IMR-90 (cell line): ENCODE results near the gene CAMSAP3. TPM values are rescaled to one million over a fixed set of nuclear protein-coding genes. Genes with fewer than 3 reads are reported as not detected.

Source experiments
- ATAC-seq: fragments of 200-7000 bp; cut with Tn5 transposase; 2 replicates; pipeline ENCODE4 v1.9.1; 2020; ENCODE audit warnings: low read depth, mild to moderate bottlenecking, moderate library complexity
- BruUV-seq: library from RNA; stranded (reverse); fragments of 400-500 nt; replicated peaks from 2 replicates; lab custom pipeline; 2021; lab: Mats Ljungman, UMichigan
- CTCF ChIA-PET: fragments of 300-600 bp; formaldehyde crosslinking; extraction: SDS; loops from one replicate; lab custom pipeline; 2021; ENCODE audit warnings: antibody characterized with exemption; lab: Yijun Ruan, JAX
- POLR2A ChIA-PET: fragments of 300-600 bp; sonication (Branson Sonifier 250); formaldehyde crosslinking; loops from one replicate; lab custom pipeline; 2022; ENCODE audit warnings: antibody characterized with exemption; ENCODE audit not compliant: unreplicated experiment; lab: Charles Lee
- DNase-seq: peaks from one replicate; pipeline ENCODE4 v3.0.0; 2013
- H2AFZ ChIP-seq: replicated peaks from 2 replicates; pipeline ENCODE3; 2013; ENCODE audit warnings: low read length, mild to moderate bottlenecking; ENCODE audit not compliant: poor library complexity
- H2AK5ac ChIP-seq: 2 replicates; pipeline ENCODE4 v1.6.1; 2013; ENCODE audit warnings: low read depth, low read length, inconsistent platforms
- H2AK9ac ChIP-seq: replicated peaks from 2 replicates; pipeline ENCODE3; 2013; ENCODE audit warnings: mild to moderate bottlenecking, low read depth, low read length, moderate library complexity; ENCODE audit not compliant: poor library complexity
- H2BK120ac ChIP-seq: 2 replicates; pipeline ENCODE4 v1.6.1; 2013; ENCODE audit warnings: low read depth, low read length, inconsistent platforms
- H2BK15ac ChIP-seq: 3 replicates; pipeline ENCODE4 v1.6.1; 2013; ENCODE audit warnings: low read depth, low read length, inconsistent platforms
- H2BK20ac ChIP-seq: 2 replicates; pipeline ENCODE4 v1.6.1; 2013; ENCODE audit warnings: low read depth, mild to moderate bottlenecking, inconsistent platforms, low read length, moderate library complexity
- H2BK5ac ChIP-seq: 2 replicates; pipeline ENCODE4 v1.6.1; 2013; ENCODE audit warnings: mild to moderate bottlenecking, low read depth, low read length, inconsistent platforms; ENCODE audit not compliant: poor library complexity, severe bottlenecking
- H3K14ac ChIP-seq: replicated peaks from 2 replicates; pipeline ENCODE4 v1.6.1; 2013; ENCODE audit warnings: low read depth, low read length, inconsistent platforms
- H3K18ac ChIP-seq: 2 replicates; pipeline ENCODE4 v1.6.1; 2013; ENCODE audit warnings: low read depth, low read length, control low read depth
- H3K23ac ChIP-seq: 2 replicates; pipeline ENCODE4 v1.6.1; 2013; ENCODE audit warnings: low read depth, low read length, inconsistent platforms
- H3K27ac ChIP-seq: 2 replicates; pipeline ENCODE4 v1.5.1; 2013; ENCODE audit warnings: mild to moderate bottlenecking, control low read depth, low read length; ENCODE audit not compliant: insufficient read depth
- H3K27me3 ChIP-seq: 2 replicates; pipeline ENCODE4 v1.6.1; 2013; ENCODE audit warnings: low read length; ENCODE audit not compliant: control insufficient read depth, insufficient read depth
- H3K36me3 ChIP-seq: 2 replicates; pipeline ENCODE4 v1.6.1; 2013; ENCODE audit warnings: low read length, mixed read lengths; ENCODE audit not compliant: control insufficient read depth, insufficient read depth
- H3K4ac ChIP-seq: 2 replicates; pipeline ENCODE4 v1.6.1; 2013; ENCODE audit warnings: low read depth, low read length, inconsistent platforms
- H3K4me1 ChIP-seq: 2 replicates; pipeline ENCODE4 v1.6.1; 2013; ENCODE audit warnings: low read length, mixed read lengths; ENCODE audit not compliant: control insufficient read depth, insufficient read depth
- H3K4me2 ChIP-seq: 2 replicates; pipeline ENCODE4 v1.6.1; 2013; ENCODE audit warnings: low read depth, mild to moderate bottlenecking, control low read depth, low read length, moderate library complexity
- H3K4me3 ChIP-seq: 2 replicates; pipeline ENCODE4 v1.5.1; 2013; ENCODE audit warnings: low read depth, mild to moderate bottlenecking, control low read depth, low read length, moderate library complexity; ENCODE audit not compliant: insufficient read depth
- H3K56ac ChIP-seq: 2 replicates; pipeline ENCODE4 v1.6.1; 2013; ENCODE audit warnings: low read length, inconsistent platforms; ENCODE audit not compliant: insufficient read depth; ENCODE audit errors: extremely low read depth
- H3K79me1 ChIP-seq, 2 experiments: 2 replicates each; pipeline ENCODE4 v1.6.1; 2013; ENCODE audit warnings: low read length in 2 of 2, inconsistent platforms in 1 of 2, low read depth in 1 of 2
- H3K9ac ChIP-seq: 2 replicates; pipeline ENCODE4 v1.6.1; 2013; ENCODE audit warnings: low read depth, low read length, control low read depth
- H3K9me1 ChIP-seq: 2 replicates; pipeline ENCODE4 v1.6.1; 2013; ENCODE audit warnings: low read length, inconsistent platforms; ENCODE audit not compliant: insufficient read depth
- H3K9me3 ChIP-seq: 2 replicates; pipeline ENCODE4 v1.6.1; 2013; ENCODE audit warnings: low read length; ENCODE audit not compliant: control insufficient read depth, insufficient read depth
- H4K20me1 ChIP-seq: 2 replicates; pipeline ENCODE4 v1.6.1; 2013; ENCODE audit warnings: low read length, inconsistent platforms; ENCODE audit not compliant: insufficient read depth
- H4K5ac ChIP-seq: 2 replicates; pipeline ENCODE4 v1.6.1; 2013; ENCODE audit warnings: mild to moderate bottlenecking, low read depth, low read length, control low read depth
- H4K8ac ChIP-seq, 2 experiments: 2 replicates each; pipeline ENCODE4 v1.6.1; 2013; ENCODE audit warnings: low read depth in 2 of 2, low read length in 2 of 2, control low read depth in 1 of 2, inconsistent platforms in 1 of 2
- H4K91ac ChIP-seq: 2 replicates; pipeline ENCODE4 v1.6.1; 2013; ENCODE audit warnings: low read depth, low read length, inconsistent platforms; ENCODE audit not compliant: insufficient read depth
- BHLHE40 ChIP-seq: fragments of 150-350 bp; IDR thresholded peaks from 2 replicates; pipeline ENCODE4 v1.6.1; 2016; ENCODE audit warnings: mild to moderate bottlenecking, low read depth, low read length
- CEBPB ChIP-seq: IDR thresholded peaks from 2 replicates; pipeline ENCODE4 v1.6.1; 2012; ENCODE audit warnings: low read depth, low read length, improper control_type of control experiment
- CHD1 ChIP-seq: IDR thresholded peaks from 2 replicates; pipeline ENCODE4 v1.6.1; 2012; ENCODE audit warnings: low read depth, low read length, improper control_type of control experiment
- CTCF ChIP-seq: conservative IDR thresholded peaks from 2 replicates; pipeline ENCODE4 v1.5.1; 2012; ENCODE audit warnings: mild to moderate bottlenecking, low read depth, low read length, improper control_type of control experiment
- ELK1 ChIP-seq: fragments of 150-350 bp; IDR thresholded peaks from 2 replicates; pipeline ENCODE4 v1.6.1; 2016; ENCODE audit warnings: low read depth, mild to moderate bottlenecking, low read length, moderate library complexity, borderline replicate concordance
- FOS ChIP-seq: fragments of 150-350 bp; IDR thresholded peaks from 2 replicates; pipeline ENCODE4 v1.6.1; 2016; ENCODE audit warnings: low read depth, low read length
- MAFK ChIP-seq: IDR thresholded peaks from 2 replicates; pipeline ENCODE4 v1.6.1; 2012; ENCODE audit warnings: low read depth, low read length, improper control_type of control experiment
- MAZ ChIP-seq: IDR thresholded peaks from 2 replicates; pipeline ENCODE4 v1.6.1; 2012; ENCODE audit warnings: low read depth, mild to moderate bottlenecking, low read length, improper control_type of control experiment, moderate library complexity, borderline replicate concordance
- MXI1 ChIP-seq: IDR thresholded peaks from 2 replicates; pipeline ENCODE4 v1.6.1; 2012; ENCODE audit warnings: low read depth, mild to moderate bottlenecking, low read length, moderate library complexity, borderline replicate concordance
- NFE2L2 ChIP-seq: fragments of 150-350 bp; IDR thresholded peaks from 2 replicates; pipeline ENCODE4 v1.6.1; 2016; ENCODE audit warnings: low read depth, mild to moderate bottlenecking, low read length
- POLR2A ChIP-seq: IDR thresholded peaks from 2 replicates; pipeline ENCODE4 v1.6.1; 2012; ENCODE audit warnings: mild to moderate bottlenecking, low read depth, low read length
- RAD21 ChIP-seq: IDR thresholded peaks from 2 replicates; pipeline ENCODE4 v1.6.1; 2012; ENCODE audit warnings: low read length, improper control_type of control experiment
- RCOR1 ChIP-seq: IDR thresholded peaks from 2 replicates; pipeline ENCODE4 v1.6.1; 2012; ENCODE audit warnings: mild to moderate bottlenecking, low read length, improper control_type of control experiment; ENCODE audit not compliant: insufficient replicate concordance
- RFX5 ChIP-seq: IDR thresholded peaks from 2 replicates; pipeline ENCODE4 v1.8.0; 2012; ENCODE audit warnings: low read depth, mild to moderate bottlenecking, low read length, moderate library complexity
- SMC3 ChIP-seq: fragments of 150-350 bp; IDR thresholded peaks from 2 replicates; pipeline ENCODE4 v1.6.1; 2016; ENCODE audit warnings: low read depth, mild to moderate bottlenecking, antibody characterized with exemption, low read length, moderate library complexity
- USF2 ChIP-seq: fragments of 150-350 bp; IDR thresholded peaks from 2 replicates; pipeline ENCODE4 v1.6.1; 2017; ENCODE audit warnings: mild to moderate bottlenecking, antibody characterized with exemption, low read length, low read depth
- WGBS, 2 experiments: methylation state at CpG; one replicate each; pipeline versions ENCODE4 v1.1.5 to v1.1.7; 2013; ENCODE audit warnings: missing lambda C conversion rate in 2 of 2; ENCODE audit not compliant: insufficient read length in 1 of 2; ENCODE audit errors: extremely low coverage in 2 of 2; 5-methylcytosine and 5-hydroxymethylcytosine counted together
- dilution Hi-C: fragments of 300-500 bp; cut with HindIII; formaldehyde crosslinking; loops from one replicate; pipeline ENCODE4 v1.14.3; 2018; ENCODE audit warnings: low sequenced_read_pairs; ENCODE audit not compliant: unreplicated experiment
- in situ Hi-C: fragments of 300-500 bp; cut with MboI; formaldehyde crosslinking; loops from 3 replicates; pipeline ENCODE4 v1.14.3; 2019; ENCODE audit warnings: low sequenced_read_pairs, inconsistent platforms, mixed read lengths
- intact Hi-C: fragments of 100-400 bp; cut with micrococcal nuclease; formaldehyde crosslinking; loops from 2 replicates; pipeline ENCODE4 v1.10.0; 2022
- polyA plus RNA-seq, 3 experiments: library from polyadenylated mRNA; depleted of rRNA; stranded (reverse); fragments of >200 nt; gene quantifications; 2 replicates each; pipeline ENCODE4 v1.2.3, GENCODE V29; 2012; ENCODE audit warnings: low replicate concordance in 1 of 3
- total RNA-seq: library from RNA; depleted of rRNA; stranded (reverse); fragments of >200 nt; gene quantifications from 2 replicates; pipeline ENCODE4 v1.2.3, GENCODE V29; 2012

The CAMSAP3 gene
- total and polyA plus RNA-seq, 2 of the 4 experiments (the other 2 are of a cell fraction) = not detected

DNA sequence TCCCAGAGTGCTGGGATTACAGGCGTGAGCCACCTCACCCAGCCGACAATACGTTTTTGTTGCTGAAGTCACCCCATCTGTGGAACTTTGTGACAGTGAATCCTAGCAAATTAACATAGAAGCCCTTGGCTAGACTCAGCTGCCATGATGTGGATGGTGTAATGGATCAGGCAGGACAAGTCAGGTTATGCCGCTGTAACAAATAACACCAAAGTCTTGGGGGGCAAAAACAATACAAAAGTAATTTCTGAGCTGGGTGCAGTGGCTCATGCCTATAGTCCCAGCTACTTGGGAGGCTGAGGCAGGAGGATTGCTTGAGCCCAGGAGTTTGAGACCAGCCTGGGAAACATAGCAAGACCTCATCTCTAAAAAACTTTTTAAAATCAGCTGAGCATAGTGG lies 30.8 kb upstream of the CAMSAP3 start:
- H4K91ac ChIP-seq = no peak overlapping the region
- 87% methylated on average over 3 of the region's 4 CpGs; no CpG with 5 or more reads in 1 of the 2 experiments for WGBS, 2 experiments
- in situ Hi-C loops = loop anchor here (5.0 kb wide), 1 partner anchor 237 kb away; no protein-coding TSS in a partner anchor

More for the DNA sequence above, 30.8 kb upstream of the CAMSAP3 start:
- dilution Hi-C loops (no loop called here), intact Hi-C loops (no loop called here)
- no peak overlapping the region for H3K9ac ChIP-seq
- POLR2A ChIA-PET = interaction anchor here (0.7 kb wide), 1 partner anchor 116 kb away, joined by 4 read pairs; the partner anchor contains the start of gene TRAPPC5
- H4K20me1 ChIP-seq = no peaks in the 10 kb centered on the region
- CTCF ChIA-PET = interaction anchor here (4.8 kb wide), 1 partner anchor 236 kb away, joined by 53 read pairs; no protein-coding TSS in a partner anchor
- no peak overlapping the region for H3K14ac ChIP-seq
- no peak overlapping the region for H4K5ac ChIP-seq
- DNase-seq (no peak), ATAC-seq (no peak)
- no peak overlapping the region for H4K8ac ChIP-seq
- H3K4me3 ChIP-seq = no peak overlapping the region
- no peaks in the 10 kb centered on the region for H3K9me3 ChIP-seq
- H3K9me1 ChIP-seq = no peaks in the 10 kb centered on the region
- no peaks in the 10 kb centered on the region for H3K4me1 ChIP-seq
- H3K4ac ChIP-seq = no peak overlapping the region
- H2BK5ac ChIP-seq = no peak overlapping the region
- H3K36me3 ChIP-seq = peaks cover 14% of the 10 kb centered on the region
- no peaks in the 10 kb centered on the region for H3K27me3 ChIP-seq
- H3K23ac ChIP-seq = no peak overlapping the region
- H2BK120ac ChIP-seq = no peak overlapping the region
- no peak overlapping the region for H2BK20ac ChIP-seq
- H2AK5ac ChIP-seq = no peak overlapping the region
- no peak overlapping the region for H2AK9ac ChIP-seq
- BruUV-seq = no TSS peak
- no peak for TF ChIP-seq POLR2A
- TF ChIP-seq FOS = no peak
- no peak for TF ChIP-seq RFX5
- TF ChIP-seq CHD1 = no peak
- TF ChIP-seq CTCF = no peak
- TF ChIP-seq RAD21 = no peak
- TF ChIP-seq MAZ = no peak
- no peak for TF ChIP-seq MXI1
- no peak for TF ChIP-seq MAFK
- TF ChIP-seq USF2 = no peak
- no peak for TF ChIP-seq NFE2L2
- no peak for TF ChIP-seq ELK1
- no peak for TF ChIP-seq BHLHE40
- TF ChIP-seq SMC3 = no peak
- no peak for TF ChIP-seq CEBPB
- no peak for TF ChIP-seq RCOR1
- H2BK15ac ChIP-seq = no peak overlapping the region
- H2AFZ ChIP-seq = no peak overlapping the region
- no peak overlapping the region for H3K27ac ChIP-seq
- H3K79me1 ChIP-seq = no peaks in the 10 kb centered on the region
- no peak overlapping the region for H3K56ac ChIP-seq
- H3K4me2 ChIP-seq = no peak overlapping the region
- H3K18ac ChIP-seq = no peak overlapping the region
